Suprapubic skin (tissue), 4 donors: Measurements from ENCODE around the gene C1orf35. TPM values are rescaled to one million over a fixed set of nuclear protein-coding genes. Genes with fewer than 3 reads are reported as not detected.
A peak's percentile ranks its signal among the peaks of the same experiment; 100 is the strongest.

ENCODE experiments used
- DNase-seq, 2 donors: peaks; one replicate each; pipeline ENCODE4 v3.0.0-alpha.2; 2019; ENCODE audit warnings: low spot score in 2 of 2
- H3K27ac ChIP-seq: fragments of 200-600 bp; sonication (generic); one replicate; pipeline ENCODE4 v1.5.1; 2019
- H3K27me3 ChIP-seq: fragments of 200-600 bp; sonication (generic); one replicate; pipeline ENCODE4 v1.5.1; 2019
- H3K36me3 ChIP-seq: fragments of 200-600 bp; sonication (generic); one replicate; pipeline ENCODE4 v1.5.1; 2019
- H3K4me1 ChIP-seq: fragments of 200-600 bp; sonication (generic); one replicate; pipeline ENCODE4 v1.5.1; 2019
- H3K4me3 ChIP-seq: fragments of 200-600 bp; sonication (generic); one replicate; pipeline ENCODE4 v1.5.1; 2019; ENCODE audit warnings: mild to moderate bottlenecking
- H3K9me3 ChIP-seq: fragments of 200-600 bp; sonication (generic); one replicate; pipeline ENCODE4 v1.5.1; 2019
- CTCF ChIP-seq, 2 donors: fragments of 200-600 bp in 1 of 2; fragments of 450-650 bp in 1 of 2; sonication (generic) in 1 of 2; IDR thresholded peaks; one replicate each; pipeline ENCODE4 v1.5.1; 2016 to 2019; ENCODE audit warnings: antibody characterized with exemption in 2 of 2, mild to moderate bottlenecking in 1 of 2, moderate library complexity in 1 of 2
- EP300 ChIP-seq: sonication (generic); formaldehyde crosslinking; IDR thresholded peaks from one replicate; pipeline ENCODE4 v1.6.1; 2017; ENCODE audit warnings: antibody characterized with exemption
- POLR2A ChIP-seq, 2 donors: fragments of 450-650 bp; IDR thresholded peaks; one replicate each; pipeline ENCODE4 v1.6.1; 2017; ENCODE audit warnings: antibody characterized with exemption in 2 of 2, mild to moderate bottlenecking in 2 of 2, moderate library complexity in 2 of 2
- POLR2AphosphoS5 ChIP-seq, 3 donors: sonication (generic); formaldehyde crosslinking; IDR thresholded peaks; one replicate each; pipeline ENCODE4 v1.6.1; 2017; ENCODE audit warnings: antibody characterized with exemption in 3 of 3
- WGBS: methylation state at CpG from one replicate; pipeline ENCODE4 v1.1.5; 2018; 5-methylcytosine and 5-hydroxymethylcytosine counted together
- total RNA-seq, 4 donors: library from RNA; depleted of rRNA; stranded (reverse); fragments of >200 nt; gene quantifications; one replicate each; pipeline ENCODE4 v1.1.0, GENCODE V29; 2016

C1orf35 gene
- total RNA-seq, 4 donors from 2014 or later: 10.6 to 32.3 (median 17.1) TPM

DNA sequence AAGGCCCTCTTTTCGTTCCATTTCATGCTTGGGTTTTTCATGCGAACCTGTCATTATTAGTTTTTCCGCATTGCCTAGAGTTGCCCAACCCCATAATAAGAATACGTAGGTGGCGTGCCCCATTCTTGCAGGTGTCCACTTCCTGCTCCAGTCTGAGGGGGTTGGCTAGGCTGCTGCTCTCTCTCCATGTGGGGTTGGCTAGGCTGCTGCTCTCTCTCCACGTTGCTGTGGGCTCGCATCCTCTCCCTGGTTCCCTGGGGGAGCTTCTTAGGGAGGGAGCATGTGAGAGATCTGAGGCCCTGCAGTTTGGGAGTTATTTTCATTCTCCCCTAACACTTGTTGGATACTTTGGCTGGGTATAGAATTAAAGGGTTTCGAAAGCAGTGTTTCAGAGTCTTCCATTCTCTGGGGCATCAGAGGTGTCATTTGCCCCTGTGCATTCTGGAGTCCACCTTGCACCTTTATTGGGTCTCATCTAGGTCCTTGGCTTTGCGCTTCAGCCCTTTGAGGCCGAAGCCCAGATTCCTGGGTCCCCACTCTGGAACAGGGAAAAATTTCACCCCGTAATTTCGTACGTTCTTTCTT, 8.6 kb downstream of the C1orf35 start:
- WGBS: 94% methylated on average over 13 of the region's 13 CpGs
- H3K9me3 ChIP-seq: peaks cover 3% of the 10 kb centered on the region
- no peaks in the 10 kb centered on the region for H3K27me3 ChIP-seq
- H3K27ac ChIP-seq: no peak overlapping the region
- H3K4me1 ChIP-seq: peaks cover 42% of the 10 kb centered on the region
- peak; percentile 34 to 54 for DNase-seq
- peaks cover 33% of the 10 kb centered on the region for H3K36me3 ChIP-seq
- TF ChIP-seq EP300 (no peak), POLR2A (IDR thresholded peaks at IDR 0.05) (no peak)
- H3K4me3 ChIP-seq: no peak overlapping the region

DNA sequence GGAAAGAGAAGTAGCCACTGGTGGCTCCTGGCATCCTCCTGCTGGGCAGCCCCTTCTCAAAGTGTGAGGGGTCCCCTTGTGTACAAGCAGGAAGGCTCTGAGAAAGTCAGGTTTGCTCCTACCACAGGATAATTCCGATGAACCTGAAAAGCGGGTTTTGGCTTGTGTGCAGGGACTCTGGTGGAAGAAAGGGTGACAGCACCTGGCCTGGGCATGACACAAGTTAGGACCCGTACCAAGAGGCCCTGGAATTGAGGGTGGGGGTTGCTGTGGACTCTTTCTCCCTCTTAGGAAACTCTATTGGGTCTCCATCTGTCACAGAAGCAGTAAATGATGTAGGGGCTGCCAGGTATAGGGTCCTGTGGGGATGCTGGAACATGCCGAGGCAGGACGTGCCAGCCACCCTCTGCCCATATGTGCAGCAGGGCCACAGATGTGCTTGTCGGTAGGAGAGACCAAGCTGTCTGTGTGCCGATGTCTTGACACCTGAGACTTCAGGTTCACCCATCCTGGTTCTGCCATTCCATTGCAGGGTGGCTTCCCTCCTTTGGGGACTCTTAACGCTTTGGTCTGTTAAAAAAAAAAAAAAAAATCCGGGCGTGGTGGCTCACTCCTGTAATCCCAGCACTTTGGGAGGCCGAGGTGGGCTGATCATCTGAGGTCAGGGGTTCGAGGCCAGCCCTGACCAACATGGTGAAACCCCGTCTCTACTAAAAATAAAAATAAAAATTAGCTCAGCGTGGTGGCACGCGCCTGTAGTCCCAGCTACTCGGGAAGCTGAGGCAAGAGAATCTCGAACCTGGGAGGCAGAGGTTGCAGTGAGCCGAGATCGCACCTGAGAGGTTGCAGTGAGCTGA, 9.8 kb downstream of the C1orf35 start:
- H3K4me3 ChIP-seq: no peak overlapping the region
- WGBS: 83% methylated on average over 17 of the region's 20 CpGs
- no peaks in the 10 kb centered on the region for H3K27me3 ChIP-seq
- H3K27ac ChIP-seq: peak overlapping the region; percentile 30
- peaks cover 51% of the 10 kb centered on the region for H3K4me1 ChIP-seq
- peaks cover 20% of the 10 kb centered on the region for H3K36me3 ChIP-seq
- no peak for TF ChIP-seq EP300
- no peak for TF ChIP-seq POLR2A (IDR thresholded peaks at IDR 0.05)
- TF ChIP-seq POLR2AphosphoS5 (IDR thresholded peaks at IDR 0.05): no peak
- no peak for TF ChIP-seq CTCF (IDR thresholded peaks at IDR 0.05)
- peak in 1 of 2 donors; percentile 71 for DNase-seq
- H3K9me3 ChIP-seq: peaks cover 3% of the 10 kb centered on the region

GRCh38 chr1:228092342-228093049, 10.6 kb downstream of the C1orf35 start:
- Histone ChIP-seq H3K27me3 (no peaks in the 10 kb centered on the region), H3K4me3 (no peak overlapping the region), H3K36me3 (peaks cover 13% of the 10 kb centered on the region), H3K4me1 (peaks cover 59% of the 10 kb centered on the region), H3K9me3 (peaks cover 3% of the 10 kb centered on the region), H3K27ac (peak overlapping the region; percentile 30)
- no peak for TF ChIP-seq POLR2AphosphoS5 (IDR thresholded peaks at IDR 0.05)
- WGBS: 76% methylated on average over 10 of the region's 11 CpGs
- DNase-seq: no peak

- Histone ChIP-seq H3K27ac (no peak overlapping the region), H3K36me3 (peaks cover 3% of the 10 kb centered on the region), H3K9me3 (peaks cover 3% of the 10 kb centered on the region), H3K4me1 (peaks cover 73% of the 10 kb centered on the region), H3K4me3 (no peak overlapping the region), H3K27me3 (no peaks in the 10 kb centered on the region)
- no peak for DNase-seq
- TF ChIP-seq CTCF (IDR thresholded peaks at IDR 0.05) (no peak), POLR2AphosphoS5 (IDR thresholded peaks at IDR 0.05) (no peak), EP300 (no peak), POLR2A (IDR thresholded peaks at IDR 0.05) (no peak)
- WGBS: 49% methylated on average over 4 of the region's 4 CpGs
These were observed 12.0 kb downstream of the C1orf35 start for GRCh38 chr1:228091084-228091483.

GRCh38 chr1:228090613-228091081, 12.5 kb downstream of the C1orf35 start:
- no peak for DNase-seq
- TF ChIP-seq POLR2A (IDR thresholded peaks at IDR 0.05) (no peak), CTCF (IDR thresholded peaks at IDR 0.05) (no peak), POLR2AphosphoS5 (IDR thresholded peaks at IDR 0.05) (no peak), EP300 (no peak)
- peaks cover 3% of the 10 kb centered on the region for H3K36me3 ChIP-seq
- peak overlapping the region; percentile 55 for H3K27ac ChIP-seq
- WGBS: 25% methylated on average over 1 of the region's 2 CpGs
- no peaks in the 10 kb centered on the region for H3K27me3 ChIP-seq
- H3K4me3 ChIP-seq: no peak overlapping the region
- peaks cover 77% of the 10 kb centered on the region for H3K4me1 ChIP-seq
- peaks cover 3% of the 10 kb centered on the region for H3K9me3 ChIP-seq
